GM23338 (cell line): ENCODE results near the gene ACSL3. TPM values are rescaled to one million over a fixed set of nuclear protein-coding genes. Genes with fewer than 3 reads are reported as not detected.

Experiments used
- ATAC-seq: fragments of 200-7000 bp; cut with Tn5 transposase; 3 replicates; pipeline ENCODE4 v1.9.1; 2020
- DNase-seq: peaks from one replicate; pipeline ENCODE4 v3.0.0-alpha.2; 2015; ENCODE audit warnings: low spot score
- H2AFZ ChIP-seq: fragments of 200-600 bp; sonication (generic); 2 replicates; pipeline ENCODE4 v1.8.0; 2016; ENCODE audit warnings: antibody characterized with exemption, mild to moderate bottlenecking, moderate library complexity
- H3F3A ChIP-seq: fragments of 200-600 bp; sonication (generic); replicated peaks from 2 replicates; pipeline ENCODE4 v1.8.0; 2017; ENCODE audit warnings: antibody characterized with exemption, mixed run types, low read depth
- H3K27ac ChIP-seq: fragments of 200-600 bp; sonication (generic); 2 replicates; pipeline ENCODE4 v1.6.1; 2016; ENCODE audit warnings: low read depth
- H3K27me3 ChIP-seq: fragments of 200-600 bp; sonication (generic); 2 replicates; pipeline ENCODE4 v1.8.0; 2016; ENCODE audit warnings: mild to moderate bottlenecking, mixed run types, moderate library complexity; ENCODE audit not compliant: insufficient read depth
- H3K36me3 ChIP-seq: fragments of 200-600 bp; sonication (generic); 2 replicates; pipeline ENCODE4 v1.8.0; 2016; ENCODE audit warnings: mild to moderate bottlenecking; ENCODE audit not compliant: insufficient read depth
- H3K4me1 ChIP-seq: fragments of 200-600 bp; sonication (generic); 2 replicates; pipeline ENCODE4 v1.8.0; 2016; ENCODE audit warnings: mild to moderate bottlenecking, moderate library complexity; ENCODE audit not compliant: insufficient read depth
- H3K4me2 ChIP-seq: fragments of 200-600 bp; sonication (generic); 2 replicates; pipeline ENCODE4 v1.7.1; 2017; ENCODE audit warnings: mixed run types
- H3K4me3 ChIP-seq: fragments of 200-600 bp; sonication (generic); 2 replicates; pipeline ENCODE4 v1.6.1; 2016; ENCODE audit warnings: mixed run types
- H3K79me2 ChIP-seq: fragments of 200-600 bp; sonication (generic); replicated peaks from 2 replicates; pipeline ENCODE4 v1.8.0; 2017; ENCODE audit warnings: mild to moderate bottlenecking; ENCODE audit not compliant: insufficient read depth
- H3K9me2 ChIP-seq: fragments of 200-600 bp; sonication (generic); 2 replicates; pipeline ENCODE4 v1.8.0; 2017; ENCODE audit not compliant: insufficient read depth
- H4K20me1 ChIP-seq: fragments of 200-600 bp; sonication (generic); replicated peaks from 2 replicates; pipeline ENCODE4 v1.8.0; 2017; ENCODE audit warnings: mild to moderate bottlenecking; ENCODE audit not compliant: insufficient read depth
- H3K27ac Mint-ChIP-seq: 2 replicates; pipeline ENCODE4 v1.8.0; 2020; ENCODE audit warnings: inconsistent platforms, mild to moderate bottlenecking, moderate library complexity, mixed read lengths
- H3K27me3 Mint-ChIP-seq: 3 replicates; pipeline ENCODE4 v1.8.0; 2022; ENCODE audit warnings: low read depth, mild to moderate bottlenecking, moderate library complexity, mixed read lengths, inconsistent platforms; ENCODE audit not compliant: insufficient read depth, poor library complexity
- H3K36me3 Mint-ChIP-seq: 3 replicates; pipeline ENCODE4 v1.8.0; 2021; ENCODE audit warnings: low read depth, mild to moderate bottlenecking, inconsistent platforms, moderate library complexity, mixed read lengths
- H3K4me1 Mint-ChIP-seq: 3 replicates; pipeline ENCODE4 v1.8.0; 2020; ENCODE audit warnings: mild to moderate bottlenecking, inconsistent platforms, mixed read lengths
- H3K4me3 Mint-ChIP-seq: 3 replicates; pipeline ENCODE4 v1.8.0; 2021; ENCODE audit warnings: moderate library complexity, mild to moderate bottlenecking, inconsistent platforms, mixed read lengths
- H3K9me3 Mint-ChIP-seq: 3 replicates; pipeline ENCODE4 v1.8.0; 2020; ENCODE audit warnings: moderate library complexity, mild to moderate bottlenecking, inconsistent platforms, mixed read lengths
- EZH2phosphoT487 ChIP-seq: fragments of 200-600 bp; sonication (generic); IDR thresholded peaks from one replicate; pipeline ENCODE4 v1.8.1; 2018; ENCODE audit warnings: antibody characterized with exemption; ENCODE audit not compliant: unreplicated experiment
- STAT1 ChIP-seq: IDR thresholded peaks from one replicate; pipeline ENCODE4 v1.6.1; 2016; ENCODE audit warnings: antibody characterized with exemption; ENCODE audit not compliant: unreplicated experiment
- ZNF114 ChIP-seq: fragments of 250-450 bp; sonication (Bioruptor Pico); IDR thresholded peaks from 2 replicates; pipeline ENCODE4 v1.5.0; 2020; ENCODE audit warnings: mild to moderate bottlenecking, moderate library complexity
- ZNF331 ChIP-seq: fragments of 250-450 bp; sonication (Bioruptor Pico); IDR thresholded peaks from 2 replicates; pipeline ENCODE4 v1.5.0; 2020; ENCODE audit warnings: low read depth, mild to moderate bottlenecking, moderate library complexity
- polyA plus RNA-seq: library from polyadenylated mRNA; unstranded; fragments of >200 nt; fragmentation: Nextera tagmentation; extraction: Ambion mirVana; gene quantifications from 2 replicates; pipeline ENCODE4 v1.2.1, GENCODE V29; 2016
- total RNA-seq: library from RNA; depleted of rRNA; stranded (reverse); fragments of >200 nt; shearing (Covaris generic); gene quantifications from 2 replicates; pipeline ENCODE4 v1.2.3, GENCODE V29; 2014
- TF ChIP-seq, protein P1 (sequence below), 2 experiments: fragments of 200-600 bp in 1 of 2; sonication (generic) in 1 of 2; conservative IDR thresholded peaks; 2 replicates each; pipeline versions ENCODE4 v1.5.1 to v1.6.1; 2016 to 2017; ENCODE audit warnings: antibody characterized with exemption in 2 of 2, low read depth in 2 of 2, mild to moderate bottlenecking in 2 of 2, moderate library complexity in 1 of 2
- TF ChIP-seq, protein P2 (sequence below): IDR thresholded peaks from one replicate; pipeline ENCODE4 v1.6.1; 2018; ENCODE audit warnings: antibody characterized with exemption; ENCODE audit not compliant: unreplicated experiment
- TF ChIP-seq, protein P3 (sequence below): fragments of 250-450 bp; sonication (Bioruptor Pico); IDR thresholded peaks from 2 replicates; pipeline ENCODE4 v1.5.0; 2020; ENCODE audit warnings: mild to moderate bottlenecking, moderate library complexity

Gene ACSL3
- total and polyA plus RNA-seq, 2 experiments from 2014 or later, result 55.3 to 130 TPM

DNA sequence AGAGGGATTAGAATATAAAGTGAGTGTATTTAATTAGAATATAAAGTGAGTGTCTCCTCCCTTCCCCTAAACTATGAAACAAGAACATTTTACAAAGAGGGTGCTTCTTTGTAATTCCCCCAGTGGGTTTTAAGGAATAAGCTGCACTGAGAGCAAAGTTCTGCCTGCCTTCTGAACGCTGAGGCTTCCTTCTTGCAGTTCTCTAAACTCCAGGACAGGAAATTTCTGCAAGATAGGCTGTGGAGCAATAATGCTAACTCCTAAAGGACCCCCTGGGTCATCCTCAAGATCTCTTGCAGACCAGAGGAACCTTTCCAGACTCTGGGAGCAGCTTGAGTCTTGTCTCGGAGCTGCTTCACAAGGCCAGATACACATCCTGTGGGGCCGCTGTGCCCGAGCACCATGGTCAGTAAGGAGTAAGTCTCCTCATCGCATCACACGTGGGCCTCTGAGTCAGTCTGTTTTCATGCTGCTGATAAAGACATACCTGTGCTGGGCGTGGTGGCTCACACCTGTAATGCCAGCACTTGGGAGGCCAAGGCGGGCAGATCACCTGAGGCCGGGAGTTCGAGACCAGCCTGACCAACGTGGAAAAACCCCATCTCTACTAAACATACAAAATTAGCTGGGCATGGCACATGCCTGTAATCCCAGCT, 103.7 kb downstream of the ACSL3 start (continued):
- TF ChIP-seq, protein P1, sequence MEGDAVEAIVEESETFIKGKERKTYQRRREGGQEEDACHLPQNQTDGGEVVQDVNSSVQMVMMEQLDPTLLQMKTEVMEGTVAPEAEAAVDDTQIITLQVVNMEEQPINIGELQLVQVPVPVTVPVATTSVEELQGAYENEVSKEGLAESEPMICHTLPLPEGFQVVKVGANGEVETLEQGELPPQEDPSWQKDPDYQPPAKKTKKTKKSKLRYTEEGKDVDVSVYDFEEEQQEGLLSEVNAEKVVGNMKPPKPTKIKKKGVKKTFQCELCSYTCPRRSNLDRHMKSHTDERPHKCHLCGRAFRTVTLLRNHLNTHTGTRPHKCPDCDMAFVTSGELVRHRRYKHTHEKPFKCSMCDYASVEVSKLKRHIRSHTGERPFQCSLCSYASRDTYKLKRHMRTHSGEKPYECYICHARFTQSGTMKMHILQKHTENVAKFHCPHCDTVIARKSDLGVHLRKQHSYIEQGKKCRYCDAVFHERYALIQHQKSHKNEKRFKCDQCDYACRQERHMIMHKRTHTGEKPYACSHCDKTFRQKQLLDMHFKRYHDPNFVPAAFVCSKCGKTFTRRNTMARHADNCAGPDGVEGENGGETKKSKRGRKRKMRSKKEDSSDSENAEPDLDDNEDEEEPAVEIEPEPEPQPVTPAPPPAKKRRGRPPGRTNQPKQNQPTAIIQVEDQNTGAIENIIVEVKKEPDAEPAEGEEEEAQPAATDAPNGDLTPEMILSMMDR (conservative IDR thresholded peaks at IDR 0.05; ENCODE audit: low read depth in 2 of 2), result no peak
- TF ChIP-seq, protein P2, sequence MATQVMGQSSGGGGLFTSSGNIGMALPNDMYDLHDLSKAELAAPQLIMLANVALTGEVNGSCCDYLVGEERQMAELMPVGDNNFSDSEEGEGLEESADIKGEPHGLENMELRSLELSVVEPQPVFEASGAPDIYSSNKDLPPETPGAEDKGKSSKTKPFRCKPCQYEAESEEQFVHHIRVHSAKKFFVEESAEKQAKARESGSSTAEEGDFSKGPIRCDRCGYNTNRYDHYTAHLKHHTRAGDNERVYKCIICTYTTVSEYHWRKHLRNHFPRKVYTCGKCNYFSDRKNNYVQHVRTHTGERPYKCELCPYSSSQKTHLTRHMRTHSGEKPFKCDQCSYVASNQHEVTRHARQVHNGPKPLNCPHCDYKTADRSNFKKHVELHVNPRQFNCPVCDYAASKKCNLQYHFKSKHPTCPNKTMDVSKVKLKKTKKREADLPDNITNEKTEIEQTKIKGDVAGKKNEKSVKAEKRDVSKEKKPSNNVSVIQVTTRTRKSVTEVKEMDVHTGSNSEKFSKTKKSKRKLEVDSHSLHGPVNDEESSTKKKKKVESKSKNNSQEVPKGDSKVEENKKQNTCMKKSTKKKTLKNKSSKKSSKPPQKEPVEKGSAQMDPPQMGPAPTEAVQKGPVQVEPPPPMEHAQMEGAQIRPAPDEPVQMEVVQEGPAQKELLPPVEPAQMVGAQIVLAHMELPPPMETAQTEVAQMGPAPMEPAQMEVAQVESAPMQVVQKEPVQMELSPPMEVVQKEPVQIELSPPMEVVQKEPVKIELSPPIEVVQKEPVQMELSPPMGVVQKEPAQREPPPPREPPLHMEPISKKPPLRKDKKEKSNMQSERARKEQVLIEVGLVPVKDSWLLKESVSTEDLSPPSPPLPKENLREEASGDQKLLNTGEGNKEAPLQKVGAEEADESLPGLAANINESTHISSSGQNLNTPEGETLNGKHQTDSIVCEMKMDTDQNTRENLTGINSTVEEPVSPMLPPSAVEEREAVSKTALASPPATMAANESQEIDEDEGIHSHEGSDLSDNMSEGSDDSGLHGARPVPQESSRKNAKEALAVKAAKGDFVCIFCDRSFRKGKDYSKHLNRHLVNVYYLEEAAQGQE, result no peak
- TF ChIP-seq ZNF331 (CRISPR knock-in tag) (no peak), STAT1 (no peak), EZH2phosphoT487 (no peak)

DNA sequence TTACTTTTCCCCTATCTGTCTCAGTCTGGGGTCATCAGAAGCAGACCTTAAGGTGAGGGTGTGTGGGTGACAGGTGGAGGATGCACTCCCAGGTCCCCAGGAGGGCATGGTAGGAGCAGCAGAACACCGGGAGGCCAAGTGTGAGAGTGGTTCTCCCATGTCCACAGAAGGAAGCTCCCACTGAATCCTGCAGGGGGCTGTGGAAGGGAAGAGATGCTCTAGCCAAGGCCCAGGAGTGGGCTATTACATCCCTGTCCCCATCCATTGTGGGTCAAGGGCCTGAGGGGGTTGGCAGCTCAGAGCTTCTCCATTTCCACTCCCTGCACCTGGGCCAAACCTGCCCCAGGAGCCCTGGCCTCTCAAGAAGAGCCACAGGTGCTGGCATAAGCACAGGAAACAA, 104.7 kb downstream of the ACSL3 start:
- no peak for ATAC-seq
- Histone ChIP-seq H3K9me2 (no peaks in the 10 kb centered on the region), H3F3A (no peaks in the 10 kb centered on the region), H3K4me2 (no peak overlapping the region), H3K4me1 (no peaks in the 10 kb centered on the region), H2AFZ (no peak overlapping the region), H3K27ac (no peak overlapping the region), H3K36me3 (no peaks in the 10 kb centered on the region), H3K79me2 (no peaks in the 10 kb centered on the region), H4K20me1 (no peaks in the 10 kb centered on the region), H3K27me3 (no peaks in the 10 kb centered on the region), H3K4me3 (no peak overlapping the region)
- Mint-ChIP-seq H3K4me1 (no peaks in the 10 kb centered on the region), H3K27ac (no peak overlapping the region), H3K27me3 (peaks cover 5% of the 10 kb centered on the region), H3K9me3 (peaks cover 11% of the 10 kb centered on the region), H3K4me3 (no peak overlapping the region), H3K36me3 (peaks cover 13% of the 10 kb centered on the region)
- DNase-seq, result no peak
- TF ChIP-seq, protein P2, result no peak
- TF ChIP-seq, protein P3, sequence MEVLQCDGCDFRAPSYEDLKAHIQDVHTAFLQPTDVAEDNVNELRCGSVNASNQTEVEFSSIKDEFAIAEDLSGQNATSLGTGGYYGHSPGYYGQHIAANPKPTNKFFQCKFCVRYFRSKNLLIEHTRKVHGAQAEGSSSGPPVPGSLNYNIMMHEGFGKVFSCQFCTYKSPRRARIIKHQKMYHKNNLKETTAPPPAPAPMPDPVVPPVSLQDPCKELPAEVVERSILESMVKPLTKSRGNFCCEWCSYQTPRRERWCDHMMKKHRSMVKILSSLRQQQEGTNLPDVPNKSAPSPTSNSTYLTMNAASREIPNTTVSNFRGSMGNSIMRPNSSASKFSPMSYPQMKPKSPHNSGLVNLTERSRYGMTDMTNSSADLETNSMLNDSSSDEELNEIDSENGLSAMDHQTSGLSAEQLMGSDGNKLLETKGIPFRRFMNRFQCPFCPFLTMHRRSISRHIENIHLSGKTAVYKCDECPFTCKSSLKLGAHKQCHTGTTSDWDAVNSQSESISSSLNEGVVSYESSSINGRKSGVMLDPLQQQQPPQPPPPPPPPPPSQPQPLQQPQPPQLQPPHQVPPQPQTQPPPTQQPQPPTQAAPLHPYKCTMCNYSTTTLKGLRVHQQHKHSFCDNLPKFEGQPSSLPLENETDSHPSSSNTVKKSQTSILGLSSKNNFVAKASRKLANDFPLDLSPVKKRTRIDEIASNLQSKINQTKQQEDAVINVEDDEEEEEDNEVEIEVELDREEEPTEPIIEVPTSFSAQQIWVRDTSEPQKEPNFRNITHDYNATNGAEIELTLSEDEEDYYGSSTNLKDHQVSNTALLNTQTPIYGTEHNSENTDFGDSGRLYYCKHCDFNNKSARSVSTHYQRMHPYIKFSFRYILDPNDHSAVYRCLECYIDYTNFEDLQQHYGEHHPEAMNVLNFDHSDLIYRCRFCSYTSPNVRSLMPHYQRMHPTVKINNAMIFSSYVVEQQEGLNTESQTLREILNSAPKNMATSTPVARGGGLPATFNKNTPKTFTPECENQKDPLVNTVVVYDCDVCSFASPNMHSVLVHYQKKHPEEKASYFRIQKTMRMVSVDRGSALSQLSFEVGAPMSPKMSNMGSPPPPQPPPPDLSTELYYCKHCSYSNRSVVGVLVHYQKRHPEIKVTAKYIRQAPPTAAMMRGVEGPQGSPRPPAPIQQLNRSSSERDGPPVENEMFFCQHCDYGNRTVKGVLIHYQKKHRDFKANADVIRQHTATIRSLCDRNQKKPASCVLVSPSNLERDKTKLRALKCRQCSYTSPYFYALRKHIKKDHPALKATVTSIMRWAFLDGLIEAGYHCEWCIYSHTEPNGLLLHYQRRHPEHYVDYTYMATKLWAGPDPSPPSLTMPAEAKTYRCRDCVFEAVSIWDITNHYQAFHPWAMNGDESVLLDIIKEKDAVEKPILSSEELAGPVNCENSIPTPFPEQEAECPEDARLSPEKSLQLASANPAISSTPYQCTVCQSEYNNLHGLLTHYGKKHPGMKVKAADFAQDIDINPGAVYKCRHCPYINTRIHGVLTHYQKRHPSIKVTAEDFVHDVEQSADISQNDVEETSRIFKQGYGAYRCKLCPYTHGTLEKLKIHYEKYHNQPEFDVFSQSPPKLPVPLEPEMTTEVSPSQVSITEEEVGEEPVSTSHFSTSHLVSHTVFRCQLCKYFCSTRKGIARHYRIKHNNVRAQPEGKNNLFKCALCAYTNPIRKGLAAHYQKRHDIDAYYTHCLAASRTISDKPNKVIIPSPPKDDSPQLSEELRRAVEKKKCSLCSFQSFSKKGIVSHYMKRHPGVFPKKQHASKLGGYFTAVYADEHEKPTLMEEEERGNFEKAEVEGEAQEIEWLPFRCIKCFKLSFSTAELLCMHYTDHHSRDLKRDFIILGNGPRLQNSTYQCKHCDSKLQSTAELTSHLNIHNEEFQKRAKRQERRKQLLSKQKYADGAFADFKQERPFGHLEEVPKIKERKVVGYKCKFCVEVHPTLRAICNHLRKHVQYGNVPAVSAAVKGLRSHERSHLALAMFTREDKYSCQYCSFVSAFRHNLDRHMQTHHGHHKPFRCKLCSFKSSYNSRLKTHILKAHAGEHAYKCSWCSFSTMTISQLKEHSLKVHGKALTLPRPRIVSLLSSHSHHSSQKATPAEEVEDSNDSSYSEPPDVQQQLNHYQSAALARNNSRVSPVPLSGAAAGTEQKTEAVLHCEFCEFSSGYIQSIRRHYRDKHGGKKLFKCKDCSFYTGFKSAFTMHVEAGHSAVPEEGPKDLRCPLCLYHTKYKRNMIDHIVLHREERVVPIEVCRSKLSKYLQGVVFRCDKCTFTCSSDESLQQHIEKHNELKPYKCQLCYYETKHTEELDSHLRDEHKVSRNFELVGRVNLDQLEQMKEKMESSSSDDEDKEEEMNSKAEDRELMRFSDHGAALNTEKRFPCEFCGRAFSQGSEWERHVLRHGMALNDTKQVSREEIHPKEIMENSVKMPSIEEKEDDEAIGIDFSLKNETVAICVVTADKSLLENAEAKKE, result no peak
- TF ChIP-seq ZNF114, result no peak
- TF ChIP-seq ZNF331 (CRISPR knock-in tag), result no peak
